ENCODE results near the gene LRRFIP1.

Gene LRRFIP1

GRCh38 chr2:237711458-237712150, 84.2 kb downstream of the LRRFIP1 start:
- Histone ChIP-seq H3K27me3 (ENCODE audit: control insufficient read depth, insufficient read depth, low read length) (no peaks in the 10 kb centered on the region), H3K9ac (ENCODE audit: low read length) (no peak overlapping the region), H3K27ac (ENCODE audit: low read depth, low read length) (no peak overlapping the region), H3K4me3 (ENCODE audit: low read depth, low read length) (no peak overlapping the region), H3K36me3 (ENCODE audit: control insufficient read depth, insufficient read depth, low read length) (peaks cover 16% of the 10 kb centered on the region), H3K9me3 (ENCODE audit: control insufficient read depth, insufficient read depth, low read depth, low read length) (no peaks in the 10 kb centered on the region), H3K4me1 (ENCODE audit: control insufficient read depth, insufficient read depth, low read length) (peaks cover 32% of the 10 kb centered on the region)

- no peaks in the 10 kb centered on the region for H3K9me3 ChIP-seq (ENCODE audit: control insufficient read depth, insufficient read depth, low read depth, low read length)
- no peak overlapping the region for H3K4me3 ChIP-seq (ENCODE audit: low read depth, low read length)
- H3K4me1 ChIP-seq (ENCODE audit: control insufficient read depth, insufficient read depth, low read length) = peaks cover 37% of the 10 kb centered on the region
- no peaks in the 10 kb centered on the region for H3K27me3 ChIP-seq (ENCODE audit: control insufficient read depth, insufficient read depth, low read length)
- H3K9ac ChIP-seq (ENCODE audit: low read length) = no peak overlapping the region
- no peak overlapping the region for H3K27ac ChIP-seq (ENCODE audit: low read depth, low read length)
- H3K36me3 ChIP-seq (ENCODE audit: control insufficient read depth, insufficient read depth, low read length) = peaks cover 16% of the 10 kb centered on the region
Measured at GRCh38 chr2:237712477-237713377, 85.3 kb downstream of the LRRFIP1 start.

GRCh38 chr2:237714690-237715458, 87.5 kb downstream of the LRRFIP1 start:
- Histone ChIP-seq H3K4me1 (ENCODE audit: control insufficient read depth, insufficient read depth, low read length) (peaks cover 37% of the 10 kb centered on the region), H3K9me3 (ENCODE audit: control insufficient read depth, insufficient read depth, low read depth, low read length) (no peaks in the 10 kb centered on the region), H3K27ac (ENCODE audit: low read depth, low read length) (0 out of 2 replicates have a peak overlapping the region, but pooled peaks have one; percentile 22), H3K27me3 (ENCODE audit: control insufficient read depth, insufficient read depth, low read length) (no peaks in the 10 kb centered on the region), H3K9ac (ENCODE audit: low read length) (no peak overlapping the region), H3K4me3 (ENCODE audit: low read depth, low read length) (no peak overlapping the region), H3K36me3 (ENCODE audit: control insufficient read depth, insufficient read depth, low read length) (0 out of 2 replicates have a peak, but pooled peaks cover 8% of the 10 kb centered on the region)

- peaks cover 37% of the 10 kb centered on the region for H3K4me1 ChIP-seq (ENCODE audit: control insufficient read depth, insufficient read depth, low read length)
- no peaks in the 10 kb centered on the region for H3K9me3 ChIP-seq (ENCODE audit: control insufficient read depth, insufficient read depth, low read depth, low read length)
- H3K36me3 ChIP-seq (ENCODE audit: control insufficient read depth, insufficient read depth, low read length) = 0 out of 2 replicates have a peak, but pooled peaks cover 8% of the 10 kb centered on the region
- H3K9ac ChIP-seq (ENCODE audit: low read length) = no peak overlapping the region
- H3K27me3 ChIP-seq (ENCODE audit: control insufficient read depth, insufficient read depth, low read length) = no peaks in the 10 kb centered on the region
- H3K4me3 ChIP-seq (ENCODE audit: low read depth, low read length) = no peak overlapping the region
- peak overlapping the region; percentile 22; the same call in 1 of the 2 replicates for H3K27ac ChIP-seq (ENCODE audit: low read depth, low read length)
Measured at GRCh38 chr2:237715459-237715947, 88.1 kb downstream of the LRRFIP1 start.

GRCh38 chr2:237716011-237716410, 88.6 kb downstream of the LRRFIP1 start:
- 0 out of 2 replicates have a peak, but pooled peaks cover 7% of the 10 kb centered on the region for H3K36me3 ChIP-seq (ENCODE audit: control insufficient read depth, insufficient read depth, low read length)
- no peaks in the 10 kb centered on the region for H3K27me3 ChIP-seq (ENCODE audit: control insufficient read depth, insufficient read depth, low read length)
- H3K4me1 ChIP-seq (ENCODE audit: control insufficient read depth, insufficient read depth, low read length) = peaks cover 40% of the 10 kb centered on the region
- no peak overlapping the region for H3K4me3 ChIP-seq (ENCODE audit: low read depth, low read length)
- H3K9ac ChIP-seq (ENCODE audit: low read length) = no peak overlapping the region
- H3K27ac ChIP-seq (ENCODE audit: low read depth, low read length) = no peak overlapping the region
- H3K9me3 ChIP-seq (ENCODE audit: control insufficient read depth, insufficient read depth, low read depth, low read length) = no peaks in the 10 kb centered on the region

- Histone ChIP-seq H3K9me3 (ENCODE audit: control insufficient read depth, insufficient read depth, low read depth, low read length) (no peaks in the 10 kb centered on the region), H3K27me3 (ENCODE audit: control insufficient read depth, insufficient read depth, low read length) (no peaks in the 10 kb centered on the region), H3K4me1 (ENCODE audit: control insufficient read depth, insufficient read depth, low read length) (peaks cover 35% of the 10 kb centered on the region), H3K9ac (ENCODE audit: low read length) (no peak overlapping the region), H3K4me3 (ENCODE audit: low read depth, low read length) (no peak overlapping the region), H3K36me3 (ENCODE audit: control insufficient read depth, insufficient read depth, low read length) (no peaks in the 10 kb centered on the region), H3K27ac (ENCODE audit: low read depth, low read length) (no peak overlapping the region)
Measured at GRCh38 chr2:237717366-237718276, 90.2 kb downstream of the LRRFIP1 start.

GRCh38 chr2:237718277-237718634, 90.9 kb downstream of the LRRFIP1 start:
- no peak overlapping the region for H3K9ac ChIP-seq (ENCODE audit: low read length)
- no peak overlapping the region for H3K4me3 ChIP-seq (ENCODE audit: low read depth, low read length)
- H3K27ac ChIP-seq (ENCODE audit: low read depth, low read length) = no peak overlapping the region
- no peaks in the 10 kb centered on the region for H3K27me3 ChIP-seq (ENCODE audit: control insufficient read depth, insufficient read depth, low read length)
- H3K36me3 ChIP-seq (ENCODE audit: control insufficient read depth, insufficient read depth, low read length) = no peaks in the 10 kb centered on the region
- H3K4me1 ChIP-seq (ENCODE audit: control insufficient read depth, insufficient read depth, low read length) = peaks cover 32% of the 10 kb centered on the region
- H3K9me3 ChIP-seq (ENCODE audit: control insufficient read depth, insufficient read depth, low read depth, low read length) = no peaks in the 10 kb centered on the region

- no peaks in the 10 kb centered on the region for H3K27me3 ChIP-seq (ENCODE audit: control insufficient read depth, insufficient read depth, low read length)
- peaks cover 30% of the 10 kb centered on the region for H3K4me1 ChIP-seq (ENCODE audit: control insufficient read depth, insufficient read depth, low read length)
- H3K9ac ChIP-seq (ENCODE audit: low read length) = no peak overlapping the region
- H3K27ac ChIP-seq (ENCODE audit: low read depth, low read length) = no peak overlapping the region
- H3K9me3 ChIP-seq (ENCODE audit: control insufficient read depth, insufficient read depth, low read depth, low read length) = no peaks in the 10 kb centered on the region
- no peak overlapping the region for H3K4me3 ChIP-seq (ENCODE audit: low read depth, low read length)
- H3K36me3 ChIP-seq (ENCODE audit: control insufficient read depth, insufficient read depth, low read length) = no peaks in the 10 kb centered on the region
Measured at GRCh38 chr2:237720444-237720843, 93.1 kb downstream of the LRRFIP1 start.

- no peaks in the 10 kb centered on the region for H3K27me3 ChIP-seq (ENCODE audit: control insufficient read depth, insufficient read depth, low read length)
- H3K4me3 ChIP-seq (ENCODE audit: low read depth, low read length) = no peak overlapping the region
- no peak overlapping the region for H3K27ac ChIP-seq (ENCODE audit: low read depth, low read length)
- no peak overlapping the region for H3K9ac ChIP-seq (ENCODE audit: low read length)
- no peaks in the 10 kb centered on the region for H3K9me3 ChIP-seq (ENCODE audit: control insufficient read depth, insufficient read depth, low read depth, low read length)
- H3K4me1 ChIP-seq (ENCODE audit: control insufficient read depth, insufficient read depth, low read length) = peaks cover 25% of the 10 kb centered on the region
- no peaks in the 10 kb centered on the region for H3K36me3 ChIP-seq (ENCODE audit: control insufficient read depth, insufficient read depth, low read length)
Measured at GRCh38 chr2:237720957-237721356, 93.6 kb downstream of the LRRFIP1 start.

GRCh38 chr2:237721458-237721857, 94.1 kb downstream of the LRRFIP1 start:
- H3K9me3 ChIP-seq (ENCODE audit: control insufficient read depth, insufficient read depth, low read depth, low read length) = no peaks in the 10 kb centered on the region
- no peak overlapping the region for H3K9ac ChIP-seq (ENCODE audit: low read length)
- H3K4me1 ChIP-seq (ENCODE audit: control insufficient read depth, insufficient read depth, low read length) = peaks cover 24% of the 10 kb centered on the region
- no peak overlapping the region for H3K27ac ChIP-seq (ENCODE audit: low read depth, low read length)
- H3K27me3 ChIP-seq (ENCODE audit: control insufficient read depth, insufficient read depth, low read length) = no peaks in the 10 kb centered on the region
- H3K4me3 ChIP-seq (ENCODE audit: low read depth, low read length) = no peak overlapping the region
- H3K36me3 ChIP-seq (ENCODE audit: control insufficient read depth, insufficient read depth, low read length) = no peaks in the 10 kb centered on the region

All from HUES6 (cell line).